GM13977 (cell line): ENCODE data around the gene PNMA1.

Source experiments
- DNase-seq: peaks from one replicate; pipeline ENCODE4 v3.0.0; 2012; ENCODE audit warnings: low spot score
- in situ Hi-C: fragments of 300-500 bp; cut with MboI; formaldehyde crosslinking; loops from one replicate; pipeline ENCODE4 v1.12.0; 2022; ENCODE audit warnings: low sequenced_read_pairs, low pct_unique_long_range_greater_than_20kb, mixed read lengths, inconsistent platforms; ENCODE audit not compliant: unreplicated experiment
- TF ChIP-seq, protein P1 (sequence below): IDR thresholded peaks from 2 replicates; pipeline ENCODE4 v1.5.1; 2012; ENCODE audit warnings: mild to moderate bottlenecking, control low read depth; ENCODE audit not compliant: insufficient read depth; ENCODE audit errors: extremely low read depth, missing control alignments

PNMA1 gene

GRCh38 chr14:73754911-73755360, 40.8 kb upstream of the PNMA1 start:
- TF ChIP-seq, protein P1, sequence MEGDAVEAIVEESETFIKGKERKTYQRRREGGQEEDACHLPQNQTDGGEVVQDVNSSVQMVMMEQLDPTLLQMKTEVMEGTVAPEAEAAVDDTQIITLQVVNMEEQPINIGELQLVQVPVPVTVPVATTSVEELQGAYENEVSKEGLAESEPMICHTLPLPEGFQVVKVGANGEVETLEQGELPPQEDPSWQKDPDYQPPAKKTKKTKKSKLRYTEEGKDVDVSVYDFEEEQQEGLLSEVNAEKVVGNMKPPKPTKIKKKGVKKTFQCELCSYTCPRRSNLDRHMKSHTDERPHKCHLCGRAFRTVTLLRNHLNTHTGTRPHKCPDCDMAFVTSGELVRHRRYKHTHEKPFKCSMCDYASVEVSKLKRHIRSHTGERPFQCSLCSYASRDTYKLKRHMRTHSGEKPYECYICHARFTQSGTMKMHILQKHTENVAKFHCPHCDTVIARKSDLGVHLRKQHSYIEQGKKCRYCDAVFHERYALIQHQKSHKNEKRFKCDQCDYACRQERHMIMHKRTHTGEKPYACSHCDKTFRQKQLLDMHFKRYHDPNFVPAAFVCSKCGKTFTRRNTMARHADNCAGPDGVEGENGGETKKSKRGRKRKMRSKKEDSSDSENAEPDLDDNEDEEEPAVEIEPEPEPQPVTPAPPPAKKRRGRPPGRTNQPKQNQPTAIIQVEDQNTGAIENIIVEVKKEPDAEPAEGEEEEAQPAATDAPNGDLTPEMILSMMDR, result no peak
- DNase-seq, result no peak
- in situ Hi-C loops, result no loop called here

DNA sequence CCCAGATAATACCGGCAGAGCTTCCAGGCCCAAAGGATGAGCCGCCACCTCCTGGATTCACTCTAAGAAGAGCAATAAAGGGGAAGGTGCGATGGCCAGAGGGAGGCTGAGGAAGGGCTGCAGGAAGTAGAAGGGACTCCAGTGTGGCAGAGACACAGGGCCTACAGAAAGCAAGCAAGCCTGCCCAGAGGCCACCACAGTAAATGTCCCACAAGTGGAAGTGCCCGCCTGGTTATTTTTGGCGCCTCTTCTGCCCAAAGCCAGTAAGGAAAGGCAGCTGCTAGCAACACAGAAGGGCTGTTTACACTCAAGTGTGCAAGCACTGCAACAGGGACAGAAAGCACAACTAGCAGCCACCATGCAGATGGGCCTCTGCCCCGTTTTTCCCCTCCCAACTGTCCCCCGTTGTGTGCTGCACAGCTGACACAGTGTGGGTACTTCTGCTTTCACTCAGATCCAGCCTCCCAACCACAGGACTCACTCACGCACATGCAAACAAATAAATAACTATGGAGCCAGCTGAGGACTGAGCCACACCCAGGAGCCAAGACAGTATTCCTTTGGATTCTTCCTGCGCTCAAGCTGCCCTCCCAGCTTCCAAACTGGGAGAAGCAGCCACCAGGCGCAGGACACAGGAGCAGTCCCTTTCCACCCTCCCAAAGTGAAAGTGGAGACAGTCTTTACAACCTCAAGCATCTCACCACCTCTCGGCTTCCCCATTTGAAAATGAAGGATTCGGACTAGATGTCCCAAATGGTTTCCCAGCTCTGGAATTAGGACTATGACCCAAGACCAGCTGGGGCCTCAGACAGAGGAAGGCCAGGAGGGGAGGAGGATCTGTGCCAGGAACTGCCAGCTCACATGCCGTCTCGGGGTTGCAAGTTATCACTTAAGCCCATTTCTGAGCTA, 40.0 kb upstream of the PNMA1 start:
- peak; percentile 75 for DNase-seq
- in situ Hi-C loops, result no loop called here
- TF ChIP-seq, protein P1, result no peak

DNA sequence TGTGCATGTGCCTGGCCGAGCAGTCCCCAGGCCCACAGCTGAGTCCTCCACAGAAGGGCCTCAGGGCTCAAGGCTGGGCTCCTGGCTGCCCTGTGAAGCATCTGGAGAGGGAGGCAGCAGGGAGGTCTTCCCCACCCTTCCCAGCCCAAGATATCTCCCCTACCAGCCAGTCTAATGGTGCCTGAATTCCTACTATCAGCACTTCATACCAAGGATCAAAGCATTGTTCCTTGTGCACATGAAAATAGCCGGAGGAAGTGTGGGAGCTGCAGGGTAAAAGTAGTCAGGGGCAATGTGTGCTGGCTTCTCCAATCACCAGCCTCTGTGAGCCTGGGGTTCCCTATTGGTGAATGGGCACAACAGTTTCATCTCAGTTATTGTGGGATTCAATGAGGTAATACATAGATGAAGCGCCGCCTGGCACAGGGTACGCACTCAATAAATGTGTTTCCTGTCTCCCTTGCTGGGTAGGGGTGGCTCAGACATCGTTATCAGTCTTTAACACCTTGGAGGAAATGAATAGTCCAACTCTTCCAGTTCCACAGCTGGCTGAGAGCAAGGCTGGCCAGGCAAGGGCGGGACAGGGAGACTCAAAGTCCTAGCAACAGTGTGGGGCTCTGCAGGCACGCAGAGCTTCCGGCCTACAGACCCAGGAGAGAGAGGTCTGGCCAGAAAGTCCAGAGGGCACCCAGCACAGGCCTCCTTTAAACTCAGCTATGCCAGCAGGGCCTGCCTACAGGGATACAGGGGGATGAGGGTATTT, 39.1 kb upstream of the PNMA1 start:
- in situ Hi-C loops, result no loop called here
- no peak for DNase-seq
- TF ChIP-seq, protein P1, result no peak

DNA sequence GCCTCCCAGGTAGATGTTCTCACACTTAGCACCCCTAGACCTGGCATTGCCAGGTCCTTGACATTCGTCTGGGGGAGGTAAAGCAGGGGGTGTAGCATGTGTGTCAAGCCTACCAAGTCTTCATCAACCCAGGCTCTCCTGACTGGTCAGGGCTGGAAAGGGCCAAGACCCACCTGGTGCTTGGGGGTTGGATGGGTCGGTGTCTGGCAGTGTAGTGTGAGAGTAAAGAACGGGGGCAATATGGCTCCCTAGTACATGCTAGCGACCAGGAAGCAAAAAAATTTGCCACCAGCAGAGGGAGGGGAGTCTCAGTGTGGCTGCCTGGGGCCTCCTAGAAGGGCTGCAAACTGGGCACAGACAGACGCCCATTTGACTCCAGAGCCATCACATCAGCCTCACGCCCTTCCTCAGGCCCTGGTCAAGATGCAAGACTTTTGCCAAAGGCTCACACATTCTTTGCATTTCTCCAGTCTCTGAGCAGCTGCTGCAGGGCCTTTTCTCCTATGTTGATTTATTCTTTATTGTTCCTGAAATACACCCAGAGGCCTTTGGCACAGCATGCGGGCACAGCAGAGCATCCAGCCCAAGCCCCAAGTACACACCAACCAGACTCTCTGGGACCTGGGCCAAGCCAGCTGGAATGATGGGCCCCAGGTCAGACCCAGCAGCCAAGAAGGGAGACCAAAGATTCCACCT, 38.3 kb upstream of the PNMA1 start:
- in situ Hi-C loops, result no loop called here
- TF ChIP-seq, protein P1, result peak; percentile 30
- DNase-seq, result no peak

- no peak for DNase-seq
- TF ChIP-seq, protein P1, result no peak
- in situ Hi-C loops, result no loop called here
Observed at GRCh38 chr14:73751157-73751691, 37.0 kb upstream of the PNMA1 start.

DNA sequence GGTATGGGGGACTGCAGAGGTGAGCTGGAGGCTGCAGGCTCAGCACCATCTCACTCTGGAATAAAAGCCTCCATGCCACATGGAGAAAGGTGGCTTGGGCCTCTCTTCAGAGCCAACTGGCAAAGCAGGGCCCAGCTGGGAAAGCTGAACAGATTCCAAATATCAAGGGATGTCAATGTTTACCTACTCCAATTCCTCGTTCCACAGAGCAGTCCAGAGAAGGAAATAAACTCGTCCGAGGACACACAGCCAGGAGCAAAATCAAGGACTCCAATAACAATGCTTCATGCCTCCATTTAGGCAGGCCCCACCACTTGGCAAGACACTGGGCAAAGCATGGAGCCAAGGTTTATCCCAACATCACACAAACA, 36.3 kb upstream of the PNMA1 start:
- TF ChIP-seq, protein P1, result no peak
- in situ Hi-C loops, result no loop called here
- no peak for DNase-seq
